A549 (cell line): ENCODE data around the gene IMPA2. TPM values are rescaled to one million over a fixed set of nuclear protein-coding genes. Genes with fewer than 3 reads are reported as not detected.

Source experiments
- ATAC-seq, 2 experiments: fragments of 200-7000 bp in 1 of 2; fragments of >200 bp in 1 of 2; cut with Nextera tagmentation in 1 of 2; cut with Tn5 transposase in 1 of 2; 3 replicates each; pipeline versions ENCODE4 v1.8.0 to v1.9.1; 2018 to 2020; ENCODE audit warnings: mild to moderate bottlenecking in 1 of 2, moderate library complexity in 1 of 2
- CTCF ChIA-PET: fragments of 300-600 bp; sonication (Branson Sonifier 250); formaldehyde crosslinking; extraction: SDS; loops from one replicate; lab custom pipeline; 2021; ENCODE audit warnings: antibody characterized with exemption, inconsistent platforms; lab: Yijun Ruan, JAX
- POLR2A ChIA-PET: fragments of 350-600 bp; formaldehyde crosslinking; extraction: SDS; loops from one replicate; lab custom pipeline; 2021; ENCODE audit warnings: antibody characterized with exemption, inconsistent platforms; lab: Yijun Ruan, JAX
- DNase-seq, 2 experiments: peaks; one replicate each; pipeline versions ENCODE4 v3.0.0 to v3.0.0-alpha.2; 2011 to 2016; ENCODE audit warnings: low read depth in 1 of 2, low spot score in 1 of 2
- FAIRE-seq: peaks from 2 replicates; lab custom pipeline; 2011; peaks lifted over from hg19 to GRCh38; lab: Jason Lieb, UNC
- H3K27ac ChIP-seq, 2 experiments: fragments of >200 bp; sonication (Bioruptor Twin); formaldehyde crosslinking; 3 replicates each; pipeline ENCODE4 v1.5.1; 2016 to 2017
- H3K4me1 ChIP-seq: fragments of >200 bp; sonication (Bioruptor Twin); formaldehyde crosslinking; 3 replicates; pipeline ENCODE4 v1.6.1; 2016
- H3K4me2 ChIP-seq: fragments of >200 bp; sonication (Bioruptor Twin); formaldehyde crosslinking; 3 replicates; pipeline ENCODE4 v1.6.1; 2016
- H3K4me3 ChIP-seq: fragments of >200 bp; sonication (Bioruptor Twin); formaldehyde crosslinking; 3 replicates; pipeline ENCODE4 v1.5.1; 2016
- H3K9me3 ChIP-seq: fragments of >200 bp; sonication (Bioruptor Twin); formaldehyde crosslinking; 3 replicates; pipeline ENCODE4 v1.6.1; 2016
- CBX8 ChIP-seq: fragments of 200-600 bp; sonication (generic); IDR thresholded peaks from 2 replicates; pipeline ENCODE4 v1.6.1; 2016
- EHF ChIP-seq: fragments of 250-450 bp; sonication (Bioruptor Pico); IDR thresholded peaks from 2 replicates; pipeline ENCODE4 v1.5.0; 2020; ENCODE audit warnings: mild to moderate bottlenecking
- EHMT2 ChIP-seq: fragments of 200-600 bp; sonication (generic); IDR thresholded peaks from 2 replicates; pipeline ENCODE4 v1.6.1; 2016; ENCODE audit warnings: antibody characterized with exemption, low read depth, mild to moderate bottlenecking, moderate library complexity
- ESRRA ChIP-seq: fragments of 150-350 bp; IDR thresholded peaks from 2 replicates; pipeline ENCODE4 v1.6.1; 2014; ENCODE audit warnings: mild to moderate bottlenecking, low read length, borderline replicate concordance
- FOSL2 ChIP-seq, 2 experiments: fragments of 450-650 bp in 1 of 2; fragments of >200 bp in 1 of 2; sonication (Bioruptor Twin) in 1 of 2; formaldehyde crosslinking; IDR thresholded peaks; 2 replicates each; pipeline versions ENCODE4 v1.5.0 to v1.6.1; 2016 to 2020; ENCODE audit warnings: mild to moderate bottlenecking in 1 of 2, moderate library complexity in 1 of 2
- JUNB ChIP-seq: fragments of >200 bp; sonication (Bioruptor Twin); formaldehyde crosslinking; IDR thresholded peaks from 2 replicates; pipeline ENCODE4 v1.6.1; 2016
- KDM5A ChIP-seq: fragments of 200-600 bp; sonication (generic); IDR thresholded peaks from 2 replicates; pipeline ENCODE4 v1.6.1; 2016; ENCODE audit warnings: antibody characterized with exemption, mild to moderate bottlenecking
- MAFK ChIP-seq: fragments of 450-650 bp; IDR thresholded peaks from 2 replicates; pipeline ENCODE4 v1.6.1; 2014; ENCODE audit not compliant: partially characterized antibody
- MAZ ChIP-seq: fragments of 150-350 bp; IDR thresholded peaks from 2 replicates; pipeline ENCODE4 v1.6.1; 2014; ENCODE audit warnings: antibody characterized with exemption, low read depth, low read length, borderline replicate concordance
- NR3C1 ChIP-seq: fragments of >200 bp; sonication (Bioruptor Twin); formaldehyde crosslinking; IDR thresholded peaks from 3 replicates; pipeline ENCODE4 v1.6.1; 2017
- RNF2 ChIP-seq: fragments of 200-600 bp; sonication (generic); IDR thresholded peaks from 2 replicates; pipeline ENCODE4 v1.6.1; 2016; ENCODE audit warnings: low read depth, mild to moderate bottlenecking, antibody characterized with exemption, moderate library complexity, borderline replicate concordance
- SMC3 ChIP-seq: fragments of >200 bp; sonication (Bioruptor Twin); formaldehyde crosslinking; IDR thresholded peaks from 3 replicates; pipeline ENCODE4 v1.6.1; 2018; ENCODE audit warnings: inconsistent platforms
- SREBF2 ChIP-seq: fragments of 450-650 bp; IDR thresholded peaks from 2 replicates; pipeline ENCODE4 v1.6.1; 2014; ENCODE audit warnings: mild to moderate bottlenecking, moderate library complexity
- TFCP2L1 ChIP-seq: fragments of 250-450 bp; sonication (Bioruptor Pico); IDR thresholded peaks from 2 replicates; pipeline ENCODE4 v1.5.0; 2021; ENCODE audit warnings: mild to moderate bottlenecking
- TP53 ChIP-seq: fragments of 250-450 bp; sonication (Bioruptor Pico); IDR thresholded peaks from 2 replicates; pipeline ENCODE4 v1.5.0; 2021; ENCODE audit warnings: mild to moderate bottlenecking, moderate library complexity
- ZNF302 ChIP-seq: fragments of 250-450 bp; sonication (Bioruptor Pico); IDR thresholded peaks from 2 replicates; pipeline ENCODE4 v1.9.0; 2021; ENCODE audit warnings: inconsistent platforms, mild to moderate bottlenecking, moderate library complexity
- WGBS: methylation state at CpG from one replicate; pipeline ENCODE4 v1.1.6; 2017; ENCODE audit errors: missing lambda C conversion rate; 5-methylcytosine and 5-hydroxymethylcytosine counted together
- polyA plus RNA-seq, 4 experiments: library from polyadenylated mRNA; depleted of rRNA in 3 of 4; stranded (reverse); fragments of >200 nt; fragmentation: RNase III in 1 of 4; extraction: RNeasy Plus Mini Kit Qiagen cat#74134 plus additional on column Dnase treatment in 1 of 4; gene quantifications; 2 replicates in 3 of 4; 3 replicates in 1 of 4; pipeline ENCODE4 v1.2.3, GENCODE V29; 2011 to 2017
- TF ChIP-seq, protein P1 (sequence below): fragments of >200 bp; sonication (Bioruptor Twin); formaldehyde crosslinking; IDR thresholded peaks from 3 replicates; pipeline ENCODE4 v1.6.1; 2016
- TF ChIP-seq, protein P2 (sequence below): fragments of >200 bp; sonication (Bioruptor Twin); formaldehyde crosslinking; IDR thresholded peaks from 2 replicates; pipeline ENCODE4 v1.6.1; 2016
- TF ChIP-seq, protein P3 (sequence below): fragments of 250-450 bp; sonication (Bioruptor Pico); IDR thresholded peaks from 2 replicates; pipeline ENCODE4 v1.5.0; 2021; ENCODE audit warnings: mild to moderate bottlenecking, moderate library complexity, borderline replicate concordance

IMPA2 gene
- polyA plus RNA-seq, 2 of the 4 experiments (the other 2 are of a cell fraction), result 35.1 to 65.3 TPM

DNA sequence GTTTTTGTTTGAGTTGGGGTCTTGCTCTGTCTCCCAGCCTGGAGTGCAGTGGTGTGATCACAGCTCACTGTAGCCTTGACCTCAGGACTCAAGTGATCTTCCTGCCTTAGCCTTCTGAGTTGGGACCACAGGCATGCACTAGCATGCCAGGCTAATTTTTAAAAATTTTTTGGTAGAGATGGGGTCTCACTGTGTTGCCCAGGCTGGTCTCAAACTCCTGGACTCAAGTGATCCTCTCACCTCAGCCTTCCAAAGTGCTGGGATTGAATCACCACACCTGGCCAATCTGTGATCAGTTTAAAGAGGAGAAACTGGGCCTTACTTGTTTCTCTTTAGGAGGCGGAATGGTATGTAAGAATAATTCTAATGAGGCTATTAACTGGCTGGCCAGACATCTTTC lies 49.9 kb downstream of the IMPA2 start:
- Histone ChIP-seq H3K9me3 (no peaks in the 10 kb centered on the region), H3K4me3 (no peak overlapping the region), H3K4me1 (no peaks in the 10 kb centered on the region), H3K4me2 (no peak overlapping the region), H3K27ac (no peak overlapping the region)
- DNase-seq (no peak), FAIRE-seq (no peak), ATAC-seq (no peak)
- 90% methylated on average over 1 of the region's 1 CpG for WGBS
- ChIA-PET CTCF (interaction anchor here (2.1 to 4.4 kb wide), 3 partner anchors 7 to 94 kb away, joined by 7 to 34 read pairs (median 14); no protein-coding TSS in a partner anchor), POLR2A (no interaction called here)
- TF ChIP-seq RNF2 (no peak), TFCP2L1 (no peak)

DNA sequence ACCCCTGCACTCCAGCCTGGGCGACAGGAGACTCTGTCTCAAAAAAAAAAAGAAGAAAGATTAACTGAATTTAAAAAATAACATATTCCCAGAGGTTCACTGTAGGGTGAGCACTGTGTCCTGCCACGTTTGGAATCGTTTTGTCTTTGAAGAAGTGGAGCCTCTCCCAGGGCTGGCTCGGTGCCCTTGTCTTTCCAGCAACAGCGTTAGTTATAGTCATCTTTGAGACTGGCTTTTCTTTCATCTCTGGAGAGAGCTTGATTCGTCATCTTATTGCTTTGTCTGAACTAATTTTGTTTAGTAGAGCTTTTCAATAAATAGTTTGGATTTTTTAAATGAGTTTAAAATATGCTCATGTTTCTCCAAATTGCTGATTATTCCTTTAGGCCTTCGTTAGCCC lies 50.5 kb downstream of the IMPA2 start:
- CTCF ChIA-PET, result interaction anchor here (0.9 to 3.3 kb wide), 3 partner anchors 26 to 94 kb away, joined by 3 to 14 read pairs (median 4); no protein-coding TSS in a partner anchor
- ATAC-seq, result no peak

DNA sequence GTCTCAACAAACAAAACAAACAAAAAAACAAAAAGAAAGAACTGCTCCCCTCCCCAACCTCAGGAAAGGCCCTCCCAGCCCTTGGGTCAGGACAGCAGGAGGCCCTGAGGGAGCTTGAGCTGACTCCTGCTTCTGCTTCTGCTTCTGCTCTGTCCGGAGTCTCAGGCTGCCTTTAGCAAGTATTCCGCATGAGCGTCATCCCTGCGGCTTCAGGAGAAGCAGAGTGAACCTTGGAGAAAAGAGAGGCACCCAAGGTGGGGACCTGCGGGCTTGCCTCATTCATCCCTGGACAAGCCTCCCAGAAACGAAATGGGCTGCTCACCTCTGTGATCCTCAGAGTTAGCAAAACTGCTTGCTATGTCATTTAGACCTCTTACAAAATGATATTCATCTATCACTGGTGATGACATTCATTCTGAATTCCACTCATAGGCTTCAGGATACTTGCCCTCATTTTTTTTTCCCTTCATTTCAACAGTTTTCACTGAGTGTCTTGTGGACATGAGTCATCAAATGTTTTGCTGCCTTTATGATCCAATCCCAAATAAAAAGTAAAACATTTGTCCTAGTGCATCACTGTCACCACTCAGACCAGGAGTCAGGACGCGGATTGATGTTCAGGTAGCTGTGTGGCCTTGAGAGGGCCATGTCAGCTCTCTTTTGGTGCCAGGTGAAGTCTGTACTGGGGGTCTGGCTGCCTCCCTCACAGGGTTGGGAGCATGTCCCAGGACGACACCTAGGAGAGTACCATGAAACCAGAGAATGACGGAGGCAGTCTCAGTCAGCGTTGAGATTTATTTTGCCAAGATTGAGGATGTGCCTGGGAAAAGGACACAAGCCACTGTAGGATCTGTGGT lies 51.7 kb downstream of the IMPA2 start:
- H3K4me3 ChIP-seq, result no peak overlapping the region
- POLR2A ChIA-PET, result no interaction called here
- FAIRE-seq (no peak), DNase-seq (no peak), ATAC-seq (no peak)
- CTCF ChIA-PET, result interaction anchor here (1.2 to 3.3 kb wide), 2 partner anchors 38 to 96 kb away, joined by 4 to 14 read pairs (median 5); no protein-coding TSS in a partner anchor
- TF ChIP-seq SREBF2 (no peak), FOSL2 (IDR thresholded peaks at IDR 0.05) (no peak), FOSL2 (CRISPR knock-in tag; IDR thresholded peaks at IDR 0.05) (peak; percentile 53; the same call in 1 of the 2 replicates)
- no peaks in the 10 kb centered on the region for H3K9me3 ChIP-seq
- WGBS, result 91% methylated on average over 11 of the region's 11 CpGs
- no peak overlapping the region for H3K27ac ChIP-seq
- no peaks in the 10 kb centered on the region for H3K4me1 ChIP-seq
- no peak overlapping the region for H3K4me2 ChIP-seq

More for the DNA sequence above, 50.5 kb downstream of the IMPA2 start:
- Histone ChIP-seq H3K4me2 (no peak overlapping the region), H3K4me1 (no peaks in the 10 kb centered on the region), H3K9me3 (no peaks in the 10 kb centered on the region), H3K27ac (no peak overlapping the region), H3K4me3 (no peak overlapping the region)
- POLR2A ChIA-PET, result no interaction called here
- TF ChIP-seq EHF (CRISPR knock-in tag) (no peak), CBX8 (no peak), MAZ (no peak), EHMT2 (no peak), ZNF302 (CRISPR knock-in tag) (no peak), SREBF2 (no peak), TP53 (CRISPR knock-in tag) (no peak), MAFK (no peak), JUNB (no peak), KDM5A (no peak), ESRRA (no peak), RNF2 (no peak), SMC3 (no peak), NR3C1 (no peak)
- TF ChIP-seq, protein P1, sequence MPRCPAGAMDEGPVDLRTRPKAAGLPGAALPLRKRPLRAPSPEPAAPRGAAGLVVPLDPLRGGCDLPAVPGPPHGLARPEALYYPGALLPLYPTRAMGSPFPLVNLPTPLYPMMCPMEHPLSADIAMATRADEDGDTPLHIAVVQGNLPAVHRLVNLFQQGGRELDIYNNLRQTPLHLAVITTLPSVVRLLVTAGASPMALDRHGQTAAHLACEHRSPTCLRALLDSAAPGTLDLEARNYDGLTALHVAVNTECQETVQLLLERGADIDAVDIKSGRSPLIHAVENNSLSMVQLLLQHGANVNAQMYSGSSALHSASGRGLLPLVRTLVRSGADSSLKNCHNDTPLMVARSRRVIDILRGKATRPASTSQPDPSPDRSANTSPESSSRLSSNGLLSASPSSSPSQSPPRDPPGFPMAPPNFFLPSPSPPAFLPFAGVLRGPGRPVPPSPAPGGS, result no peak
- TF ChIP-seq, protein P2, sequence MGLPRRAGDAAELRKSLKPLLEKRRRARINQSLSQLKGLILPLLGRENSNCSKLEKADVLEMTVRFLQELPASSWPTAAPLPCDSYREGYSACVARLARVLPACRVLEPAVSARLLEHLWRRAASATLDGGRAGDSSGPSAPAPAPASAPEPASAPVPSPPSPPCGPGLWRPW, result no peak
- TF ChIP-seq, protein P3, sequence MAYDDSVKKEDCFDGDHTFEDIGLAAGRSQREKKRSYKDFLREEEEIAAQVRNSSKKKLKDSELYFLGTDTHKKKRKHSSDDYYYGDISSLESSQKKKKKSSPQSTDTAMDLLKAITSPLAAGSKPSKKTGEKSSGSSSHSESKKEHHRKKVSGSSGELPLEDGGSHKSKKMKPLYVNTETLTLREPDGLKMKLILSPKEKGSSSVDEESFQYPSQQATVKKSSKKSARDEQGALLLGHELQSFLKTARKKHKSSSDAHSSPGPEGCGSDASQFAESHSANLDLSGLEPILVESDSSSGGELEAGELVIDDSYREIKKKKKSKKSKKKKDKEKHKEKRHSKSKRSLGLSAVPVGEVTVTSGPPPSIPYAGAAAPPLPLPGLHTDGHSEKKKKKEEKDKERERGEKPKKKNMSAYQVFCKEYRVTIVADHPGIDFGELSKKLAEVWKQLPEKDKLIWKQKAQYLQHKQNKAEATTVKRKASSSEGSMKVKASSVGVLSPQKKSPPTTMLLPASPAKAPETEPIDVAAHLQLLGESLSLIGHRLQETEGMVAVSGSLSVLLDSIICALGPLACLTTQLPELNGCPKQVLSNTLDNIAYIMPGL (CRISPR knock-in tag), result no peak
- DNase-seq (no peak), FAIRE-seq (no peak)
- 81% methylated on average over 7 of the region's 7 CpGs for WGBS
